Measurements from ENCODE around the gene MACF1.
"Not testable (repeated sequence)": the region's sequence is repeated elsewhere in the genome, so short reads cannot be mapped to it uniquely, and the experiment has no call there.

MACF1 gene

GRCh38 chr1:39426346-39426745, 221.9 kb downstream of the MACF1 start:
- no peak for DNase-seq

GRCh38 chr1:39427374-39427773, 222.9 kb downstream of the MACF1 start:
- DNase-seq, result no peak

GRCh38 chr1:39427912-39428311, 223.4 kb downstream of the MACF1 start:
- DNase-seq, result no peak

- DNase-seq, result no peak
Measured at GRCh38 chr1:39431927-39432326, 227.4 kb downstream of the MACF1 start.

- DNase-seq, result no peak
Measured at GRCh38 chr1:39434797-39435395, 230.4 kb downstream of the MACF1 start.

- no peak for DNase-seq
Measured at GRCh38 chr1:39435597-39435996, 231.1 kb downstream of the MACF1 start.

- no peak for DNase-seq
Measured at GRCh38 chr1:39436842-39437241, 232.3 kb downstream of the MACF1 start.

- no peak for DNase-seq
Measured at GRCh38 chr1:39438042-39438441, 233.5 kb downstream of the MACF1 start.

- DNase-seq, result no peak
Measured at GRCh38 chr1:39440856-39441255, 236.4 kb downstream of the MACF1 start.

- no peak for DNase-seq
Measured at GRCh38 chr1:39441797-39442196, 237.3 kb downstream of the MACF1 start.

GRCh38 chr1:39445573-39445972, 241.1 kb downstream of the MACF1 start:
- no peak for DNase-seq

- no peak for DNase-seq
Measured at GRCh38 chr1:39446986-39447567, 242.6 kb downstream of the MACF1 start.

- DNase-seq, result not testable (repeated sequence)
Measured at GRCh38 chr1:39450041-39450440, 245.5 kb downstream of the MACF1 start.

GRCh38 chr1:39450956-39451606, 246.6 kb downstream of the MACF1 start:
- DNase-seq, result no peak

GRCh38 chr1:39452081-39452480, 247.6 kb downstream of the MACF1 start:
- no peak for DNase-seq

GRCh38 chr1:39452540-39452939, 248.0 kb downstream of the MACF1 start:
- DNase-seq, result no peak

- DNase-seq, result no peak
Measured at GRCh38 chr1:39453603-39454002, 249.1 kb downstream of the MACF1 start.

GRCh38 chr1:39458991-39459390, 254.5 kb downstream of the MACF1 start:
- no peak for DNase-seq

GRCh38 chr1:39462074-39462473, 257.6 kb downstream of the MACF1 start:
- DNase-seq, result no peak

- no peak for DNase-seq
Measured at GRCh38 chr1:39466413-39467107, 262.1 kb downstream of the MACF1 start.

- not testable (repeated sequence) for DNase-seq
Measured at GRCh38 chr1:39467108-39467720, 262.7 kb downstream of the MACF1 start.

- no peak for DNase-seq
Measured at GRCh38 chr1:39469150-39469549, 264.7 kb downstream of the MACF1 start.

- no peak for DNase-seq
Measured at GRCh38 chr1:39470040-39470439, 265.5 kb downstream of the MACF1 start.

GRCh38 chr1:39472826-39473225, 268.3 kb downstream of the MACF1 start:
- DNase-seq, result no peak
